SKM-1 (cell line): ENCODE results near the gene GOLIM4.

Source experiments
- DNase-seq: peaks from one replicate; lab custom pipeline; 2025; ENCODE audit not compliant: unreplicated experiment; lab: John Stamatoyannopoulos, UW

Gene GOLIM4

GRCh38 chr3:168100777-168101492 is 5.2 kb upstream of the GOLIM4 start:
- no peak for DNase-seq

GRCh38 chr3:168097381-168097780 is 1.7 kb upstream of the GOLIM4 start:
- DNase-seq, result no peak

GRCh38 chr3:168096210-168096652 is 507 bp upstream of the GOLIM4 start:
- peak; percentile 87 for DNase-seq

GRCh38 chr3:168094877-168095610 is 680 bp downstream of the GOLIM4 start:
- peak; percentile 42 for DNase-seq

- no peak for DNase-seq
Measured at GRCh38 chr3:168094580-168094876, 1.2 kb downstream of the GOLIM4 start.

GRCh38 chr3:168093790-168094189 is 1.9 kb downstream of the GOLIM4 start:
- no peak for DNase-seq

- no peak for DNase-seq
Measured at GRCh38 chr3:168093229-168093628, 2.5 kb downstream of the GOLIM4 start.

GRCh38 chr3:168091941-168092340 is 3.8 kb downstream of the GOLIM4 start:
- no peak for DNase-seq

GRCh38 chr3:168091302-168091858 is 4.3 kb downstream of the GOLIM4 start:
- no peak for DNase-seq

GRCh38 chr3:168090306-168091085 is 5.2 kb downstream of the GOLIM4 start:
- DNase-seq, result no peak

GRCh38 chr3:168089179-168089771 is 6.4 kb downstream of the GOLIM4 start:
- DNase-seq, result no peak

- DNase-seq, result peak; percentile 55
Measured at GRCh38 chr3:168088106-168088720, 7.5 kb downstream of the GOLIM4 start.

GRCh38 chr3:168087539-168087938 is 8.2 kb downstream of the GOLIM4 start:
- no peak for DNase-seq

- no peak for DNase-seq
Measured at GRCh38 chr3:168086541-168087260, 9.0 kb downstream of the GOLIM4 start.

- no peak for DNase-seq
Measured at GRCh38 chr3:168085491-168086119, 10.1 kb downstream of the GOLIM4 start.

GRCh38 chr3:168083906-168084305 is 11.8 kb downstream of the GOLIM4 start:
- DNase-seq, result no peak

- DNase-seq, result no peak
Measured at GRCh38 chr3:168081856-168082255, 13.9 kb downstream of the GOLIM4 start.

GRCh38 chr3:168081171-168081771 is 14.5 kb downstream of the GOLIM4 start:
- DNase-seq, result no peak

- no peak for DNase-seq
Measured at GRCh38 chr3:168080499-168081170, 15.1 kb downstream of the GOLIM4 start.
